NCI-H82 treated with DMSO at 0.1 percent for 48 hours (cell line): ENCODE results near the gene P4HA2.

Experiments used
- DNase-seq: peaks from one replicate; lab custom pipeline; 2025; ENCODE audit not compliant: unreplicated experiment; lab: John Stamatoyannopoulos, UW

Gene P4HA2

DNA sequence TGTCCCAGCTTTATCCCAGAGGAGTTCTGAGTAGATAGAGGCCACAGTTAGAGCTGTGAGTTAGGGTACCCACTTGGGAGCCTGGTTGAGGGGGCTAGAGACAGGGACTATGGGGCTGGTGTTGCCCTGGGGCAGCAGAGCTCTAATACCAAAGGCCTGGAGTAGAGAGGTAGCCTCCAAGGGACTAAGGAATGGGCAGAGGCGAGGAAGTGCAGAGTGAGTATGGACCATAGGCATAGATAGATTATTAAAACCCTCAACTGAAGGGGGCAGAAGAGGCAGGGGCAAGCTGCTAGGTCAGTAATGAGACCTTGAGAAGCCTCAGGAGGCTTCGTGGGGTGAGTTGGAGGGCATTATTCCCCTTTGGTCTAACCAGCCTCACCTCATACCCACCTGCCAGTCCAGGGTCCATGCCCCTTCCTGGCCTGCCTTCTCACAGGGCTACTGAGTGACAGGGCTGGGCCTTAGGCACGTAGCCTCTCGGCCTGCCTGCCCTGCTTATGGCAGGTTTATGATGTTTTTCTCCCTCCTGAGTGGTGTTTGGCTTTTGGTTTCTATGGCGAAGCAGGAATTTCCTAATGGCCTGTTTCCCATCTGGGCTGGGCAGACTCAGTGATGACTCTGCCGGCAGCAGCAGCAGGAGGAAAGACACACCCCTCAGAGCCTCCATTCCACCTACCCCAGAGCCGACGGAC, 37.8 kb upstream of the P4HA2 start:
- no peak for DNase-seq

DNA sequence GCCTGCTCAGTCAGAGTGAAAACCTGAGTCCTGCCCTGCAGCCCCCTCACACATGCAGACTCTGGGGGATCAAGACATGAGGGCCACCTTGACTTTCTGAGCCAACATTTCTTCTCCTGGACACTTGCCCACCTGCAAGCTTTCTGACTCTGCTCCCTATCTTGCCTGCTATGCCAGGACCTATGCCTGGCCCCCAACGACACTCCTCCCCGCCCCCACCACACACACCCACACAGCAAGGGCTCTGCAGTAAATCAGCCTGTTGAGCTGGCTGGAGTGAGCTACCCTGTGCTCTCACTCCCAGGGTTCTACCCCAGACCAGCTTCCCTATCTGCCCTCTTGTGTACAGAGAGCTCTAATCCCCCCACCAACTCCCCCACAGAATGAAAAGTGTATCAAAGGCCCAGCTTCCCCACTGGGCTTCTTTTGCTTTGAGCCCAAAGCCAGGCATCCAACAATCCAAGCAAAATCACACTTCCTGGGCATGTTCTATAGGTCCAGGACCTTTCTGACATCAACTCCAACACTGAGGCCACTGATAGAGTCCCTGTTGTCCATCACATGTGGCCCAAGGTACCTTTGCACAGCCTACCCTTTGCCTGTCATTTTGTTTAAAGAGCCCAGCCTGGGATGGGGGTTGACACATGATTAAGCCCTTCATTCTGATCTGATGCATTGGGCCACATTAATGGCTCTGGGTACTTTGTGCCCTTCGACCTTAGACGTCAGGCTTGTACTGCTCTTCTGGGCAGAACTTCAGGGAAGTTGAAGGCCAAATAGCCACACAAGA, 37.1 kb upstream of the P4HA2 start:
- no peak for DNase-seq

DNA sequence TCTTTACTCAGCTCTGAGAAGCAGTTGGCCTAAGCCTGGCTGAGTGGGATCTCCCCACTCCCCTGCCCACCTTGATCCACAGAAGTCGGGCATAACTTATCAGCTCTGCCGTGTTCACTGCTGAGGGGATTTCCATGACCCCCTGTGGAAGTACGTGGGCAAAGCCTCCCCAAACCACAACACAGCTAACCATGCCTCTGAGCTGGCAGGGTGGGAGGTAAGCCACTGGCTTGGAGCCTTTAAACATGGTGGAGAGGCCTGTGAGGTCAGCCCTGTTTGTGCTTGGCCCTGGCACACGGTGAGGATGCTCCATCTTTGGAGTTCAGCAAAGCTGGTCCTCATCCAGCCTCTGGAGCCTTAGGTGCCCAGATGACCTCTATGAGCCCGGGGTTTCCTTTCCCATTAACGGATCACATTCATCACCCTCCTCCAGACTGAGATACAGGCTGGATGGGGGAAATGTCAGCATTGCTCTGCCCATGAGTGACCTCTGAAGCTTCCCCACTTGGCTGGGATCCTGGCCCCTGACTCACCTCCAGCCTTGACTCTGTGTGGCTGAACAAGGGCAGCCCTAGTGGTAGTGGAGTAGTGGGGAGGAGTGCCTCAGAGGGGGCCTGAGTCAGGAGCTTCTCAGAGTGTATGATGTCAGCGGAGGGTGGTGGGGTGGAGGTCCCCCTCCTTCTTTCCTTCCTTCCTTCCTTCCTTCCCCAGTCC, 36.1 kb upstream of the P4HA2 start:
- DNase-seq: no peak

DNA sequence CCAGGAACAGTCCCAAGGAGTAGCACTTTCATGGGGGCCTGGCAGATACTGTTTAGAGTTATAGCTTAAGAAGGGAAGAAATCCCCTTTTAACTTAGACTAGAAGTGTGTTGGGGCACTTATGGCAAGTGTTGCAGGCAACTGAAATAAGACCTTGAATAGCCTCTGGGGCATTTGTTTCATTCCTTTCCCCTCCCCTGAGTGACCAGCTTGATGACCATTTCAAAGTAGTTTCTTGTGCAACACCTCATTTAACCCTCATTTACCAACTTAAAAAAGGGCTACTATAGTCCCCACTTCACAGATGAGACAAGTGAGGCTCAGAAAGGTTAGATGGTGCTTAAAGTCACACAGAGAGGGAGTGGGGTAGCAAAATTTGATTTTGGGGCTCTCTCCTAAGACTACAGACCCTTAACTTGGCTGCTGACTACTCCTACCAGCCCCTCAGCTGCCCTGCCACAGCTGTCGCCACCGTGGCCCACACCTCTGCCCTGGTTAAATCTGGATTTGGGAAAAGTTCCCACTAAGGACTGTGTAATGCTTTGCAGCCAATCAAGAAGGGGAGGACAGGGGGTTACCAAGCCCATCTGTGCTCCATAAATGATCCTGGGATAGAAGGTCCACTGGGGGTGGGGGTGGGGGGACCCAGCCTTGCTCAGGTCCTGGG, 35.4 kb upstream of the P4HA2 start:
- DNase-seq: no peak

DNA sequence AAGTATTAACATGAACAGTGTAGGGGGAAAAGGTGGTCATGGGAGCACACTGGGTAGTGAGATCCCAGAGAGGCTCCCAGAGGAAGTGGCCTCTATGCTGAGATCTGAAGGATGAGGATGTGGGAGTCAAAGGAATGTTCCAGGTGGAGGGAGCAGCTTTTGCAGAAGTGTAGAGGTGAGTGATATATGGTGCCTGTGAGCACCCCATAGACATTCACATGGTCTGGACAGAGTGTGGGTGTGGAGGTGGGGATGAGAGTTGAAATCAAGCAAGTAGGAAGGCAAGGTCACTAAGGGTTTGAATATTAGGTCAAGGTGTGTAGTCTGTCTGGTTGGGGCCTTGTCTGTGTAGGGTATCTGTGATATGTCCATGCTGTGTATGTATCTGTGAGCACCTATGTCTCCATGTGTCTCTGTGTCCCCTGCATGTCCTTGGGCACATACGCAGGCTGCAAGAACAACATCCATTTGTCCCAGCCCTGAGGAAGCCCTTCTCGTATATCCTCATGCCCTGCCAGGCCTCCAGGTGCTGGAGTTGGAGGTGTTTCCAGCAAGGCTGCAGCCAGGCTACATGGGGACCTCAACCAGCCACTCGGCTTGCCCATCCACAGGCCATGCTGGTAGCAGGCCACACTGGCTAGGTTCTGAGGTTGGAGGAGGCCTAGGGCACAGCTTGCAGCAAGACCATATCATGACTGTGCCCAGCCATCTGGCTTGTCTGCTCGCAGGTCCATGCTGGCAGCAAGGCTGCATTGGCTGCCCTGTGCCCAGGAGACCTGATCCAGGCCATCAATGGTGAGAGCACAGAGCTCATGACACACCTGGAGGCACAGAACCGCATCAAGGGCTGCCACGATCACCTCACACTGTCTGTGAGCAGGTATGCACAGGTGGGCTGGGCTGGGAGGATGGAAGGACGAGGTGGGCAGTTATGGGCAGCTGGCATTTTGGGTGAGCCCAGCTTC, 34.5 kb upstream of the P4HA2 start:
- DNase-seq: no peak

DNA sequence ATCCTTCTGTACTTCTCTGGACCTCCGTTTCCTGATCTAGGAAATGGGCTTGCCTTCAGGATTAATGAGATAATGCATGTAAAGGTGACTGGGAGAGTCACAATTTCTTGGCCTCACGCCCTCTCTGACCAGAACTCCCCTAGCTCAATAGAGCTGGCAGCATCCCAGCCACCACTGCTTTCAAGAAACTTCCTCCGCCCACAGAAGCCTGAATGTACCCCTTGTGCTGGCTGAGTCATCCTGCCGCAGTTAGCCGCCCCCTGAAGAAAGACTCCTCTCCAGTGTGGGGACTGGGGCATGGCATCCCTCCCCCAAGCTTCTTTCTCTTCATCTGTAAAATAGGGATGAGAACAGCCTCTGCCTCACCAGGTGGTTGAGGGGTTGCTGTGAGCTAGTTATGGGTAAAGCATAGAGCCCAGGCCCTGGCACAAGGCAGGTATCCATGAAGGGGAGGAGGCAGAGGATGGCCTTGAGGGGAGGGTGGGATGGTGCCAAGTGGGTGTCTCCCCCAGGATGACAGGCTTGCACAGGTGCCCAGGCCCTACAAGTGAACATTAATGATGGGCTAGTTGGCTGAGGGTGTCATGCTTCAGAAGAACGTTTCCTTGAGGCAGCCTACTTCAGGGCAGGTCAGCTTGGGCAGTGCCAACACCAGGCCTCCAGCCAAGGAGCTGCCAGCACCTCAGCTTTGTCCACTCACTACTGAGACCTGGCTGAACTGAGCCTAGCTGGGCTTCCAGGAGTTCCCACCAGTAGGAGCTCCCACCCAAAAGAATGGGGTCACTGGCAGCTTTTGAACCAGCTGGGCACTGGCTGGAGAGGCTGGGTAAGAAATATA, 33.3 kb upstream of the P4HA2 start:
- DNase-seq: no peak

DNA sequence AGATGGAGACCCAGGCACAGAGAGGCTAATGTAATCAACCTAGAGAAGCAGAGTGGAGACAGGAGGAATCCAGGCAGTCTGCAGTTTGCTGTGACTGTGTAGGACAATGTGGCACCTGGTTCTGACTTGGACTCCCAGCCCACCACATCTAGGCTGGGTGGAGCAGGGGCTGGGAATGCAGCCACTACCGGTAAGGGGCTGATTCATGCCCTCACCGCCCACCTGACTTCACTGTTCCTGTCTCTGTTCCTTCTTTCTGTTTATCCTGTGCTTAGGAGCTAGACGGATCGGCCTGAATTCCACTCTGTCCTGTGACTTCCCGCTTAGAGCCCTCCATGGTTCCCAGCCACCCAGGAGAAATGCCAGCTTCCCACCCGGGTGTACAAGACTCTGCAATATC, 32.4 kb upstream of the P4HA2 start:
- DNase-seq: no peak

DNA sequence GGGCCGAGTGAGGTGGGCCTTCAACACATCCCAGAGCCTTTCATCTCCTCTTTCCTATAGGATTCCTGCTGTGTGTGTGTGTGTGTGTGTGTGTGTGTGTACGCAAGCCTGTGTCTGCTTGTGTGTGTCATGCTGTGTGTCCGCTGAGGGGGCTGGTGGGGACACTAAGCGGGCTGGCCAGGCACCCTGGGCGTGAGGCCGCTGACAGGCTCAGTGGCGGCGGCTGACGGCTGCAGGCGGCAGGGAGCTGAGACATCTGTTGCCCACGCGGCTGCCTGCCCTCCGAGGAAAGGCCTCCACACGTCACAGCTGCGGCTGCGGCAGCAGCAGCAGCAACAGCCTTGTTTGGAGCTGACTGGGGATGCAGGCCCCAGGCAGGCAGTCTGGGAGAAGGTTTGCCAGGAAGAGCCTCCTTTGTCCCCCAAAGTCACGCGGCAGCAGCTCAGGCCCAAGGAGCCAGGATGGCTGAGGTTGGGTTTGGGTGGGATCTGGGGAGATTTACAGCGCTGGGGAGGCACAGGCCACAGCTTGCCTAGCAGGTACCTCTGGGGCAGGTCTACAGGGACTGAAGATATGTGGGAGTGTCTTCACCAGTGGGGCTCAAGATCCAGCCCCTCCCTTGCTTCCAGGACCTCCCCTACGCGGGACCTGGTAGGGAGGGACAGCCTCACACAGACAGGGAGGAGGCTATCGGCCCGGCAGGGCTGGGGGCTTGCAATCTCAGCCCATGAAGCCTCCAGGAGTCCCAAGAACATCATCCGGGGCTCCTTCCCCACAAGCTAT, 31.6 kb upstream of the P4HA2 start:
- DNase-seq: peak; percentile 13

DNA sequence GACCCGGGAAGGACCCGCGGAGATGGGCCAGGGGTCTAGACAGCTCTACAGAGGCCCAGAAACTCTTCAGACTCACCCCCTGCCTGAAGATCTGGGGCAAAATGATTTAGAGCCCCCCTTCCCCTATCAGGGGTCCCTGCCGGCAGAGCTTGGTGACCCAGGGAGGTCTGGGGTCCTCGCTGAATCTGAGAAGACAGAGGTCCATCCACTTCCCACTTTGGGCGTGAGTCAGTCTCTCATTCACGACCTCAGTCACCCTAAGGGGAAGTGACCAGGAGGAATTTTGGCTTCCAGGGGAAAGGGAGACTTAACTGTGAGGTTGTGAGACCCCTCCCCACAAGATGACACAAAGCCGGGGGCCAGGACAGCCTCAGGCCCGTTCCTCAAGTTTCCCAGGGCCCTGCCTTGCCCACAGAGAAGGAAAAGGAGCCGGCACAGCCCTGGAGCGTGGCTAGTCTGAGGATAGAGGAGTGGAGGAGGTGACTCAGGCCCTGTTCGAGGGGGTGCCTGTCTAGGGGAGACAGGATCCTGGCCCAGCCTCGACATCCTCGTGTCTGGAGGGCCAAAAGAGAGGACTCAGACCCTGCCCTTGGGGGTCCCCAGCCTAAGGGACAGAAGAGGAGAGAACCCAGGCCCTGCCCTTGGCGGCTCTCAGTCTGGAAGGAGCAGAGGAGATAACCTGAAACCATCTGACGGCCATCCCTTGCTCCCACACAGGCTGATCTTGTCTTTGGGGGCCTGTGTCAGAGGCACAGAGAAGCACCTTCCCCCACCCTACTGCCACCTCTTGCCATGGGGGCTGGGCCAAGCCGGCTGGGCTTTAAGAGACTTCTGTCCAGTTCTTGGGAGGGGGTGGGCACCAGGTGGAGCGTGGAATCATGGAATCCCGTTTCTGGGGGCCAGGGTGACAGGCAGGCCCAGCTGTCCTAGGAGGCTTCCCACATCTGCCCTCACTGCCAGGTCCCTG, 30.7 kb upstream of the P4HA2 start:
- peak; percentile 5 for DNase-seq

DNA sequence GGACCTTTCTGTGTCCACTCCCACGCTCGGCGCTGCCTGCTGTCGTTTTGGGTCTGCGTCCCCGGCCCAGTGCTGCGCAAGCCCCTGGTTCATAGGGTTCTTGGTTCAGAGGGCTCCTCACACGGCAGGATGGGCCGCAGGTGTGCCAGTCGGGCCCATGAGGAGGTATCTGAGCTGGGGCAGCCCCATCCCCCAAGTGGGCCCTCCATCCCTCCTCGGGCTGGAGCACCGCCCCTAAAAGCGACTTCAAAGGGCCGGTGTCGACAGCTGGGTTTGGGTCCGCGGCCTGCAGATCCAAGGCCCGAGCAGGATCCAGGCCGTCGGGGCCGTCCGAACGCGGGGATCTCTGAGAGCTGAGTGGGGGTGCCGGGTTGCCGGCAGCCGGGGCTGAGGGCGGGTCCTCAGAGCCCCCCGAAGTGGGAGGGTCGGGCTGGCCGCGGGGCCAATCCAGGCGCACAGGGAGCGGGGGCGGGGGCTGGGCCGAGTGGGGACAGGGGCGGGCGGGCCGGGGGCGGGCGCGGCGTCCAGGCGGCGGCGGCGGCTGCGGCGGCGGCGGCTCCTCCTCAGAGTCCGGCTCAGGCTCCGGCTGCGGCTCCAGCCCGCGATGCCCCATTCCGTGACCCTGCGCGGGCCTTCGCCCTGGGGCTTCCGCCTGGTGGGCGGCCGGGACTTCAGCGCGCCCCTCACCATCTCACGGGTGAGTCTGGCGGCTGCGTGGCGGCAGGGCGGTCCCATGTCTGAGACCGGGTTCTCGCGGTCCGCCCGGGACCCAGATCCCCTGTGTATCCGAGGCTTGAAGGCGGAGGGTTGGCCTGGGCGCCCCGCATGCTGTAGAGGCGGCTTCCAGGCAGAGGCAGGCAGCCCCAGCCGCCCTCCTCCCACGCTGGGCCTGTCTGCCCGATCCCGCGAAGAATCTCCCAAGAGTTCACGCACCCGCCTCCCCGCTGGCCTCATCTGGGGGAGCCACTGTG, 29.8 kb upstream of the P4HA2 start, which contains the start of gene PDLIM4:
Gene PDLIM4 (plus strand): TSS at position 566 of the 971 bp plus-strand sequence. CDS start 39 bp downstream, at position 605.
- no peak for DNase-seq

DNA sequence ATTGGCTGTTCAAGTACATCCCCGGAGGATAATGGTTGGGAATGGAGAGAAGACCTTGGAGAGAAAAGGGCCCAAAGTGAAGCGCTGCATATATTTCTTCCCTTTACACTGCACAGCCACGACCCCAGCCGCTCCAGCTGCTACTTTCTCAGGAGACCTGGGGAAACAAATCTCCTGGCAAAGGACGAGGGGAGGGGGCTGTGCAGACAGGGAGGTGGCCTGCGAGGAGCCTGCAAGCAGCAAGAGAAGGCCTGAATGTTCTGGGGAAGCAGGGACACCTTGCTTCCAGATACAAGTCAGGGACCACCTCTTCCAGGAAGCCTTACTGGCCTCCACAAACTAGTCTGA, 29.1 kb upstream of the P4HA2 start:
- DNase-seq: no peak

DNA sequence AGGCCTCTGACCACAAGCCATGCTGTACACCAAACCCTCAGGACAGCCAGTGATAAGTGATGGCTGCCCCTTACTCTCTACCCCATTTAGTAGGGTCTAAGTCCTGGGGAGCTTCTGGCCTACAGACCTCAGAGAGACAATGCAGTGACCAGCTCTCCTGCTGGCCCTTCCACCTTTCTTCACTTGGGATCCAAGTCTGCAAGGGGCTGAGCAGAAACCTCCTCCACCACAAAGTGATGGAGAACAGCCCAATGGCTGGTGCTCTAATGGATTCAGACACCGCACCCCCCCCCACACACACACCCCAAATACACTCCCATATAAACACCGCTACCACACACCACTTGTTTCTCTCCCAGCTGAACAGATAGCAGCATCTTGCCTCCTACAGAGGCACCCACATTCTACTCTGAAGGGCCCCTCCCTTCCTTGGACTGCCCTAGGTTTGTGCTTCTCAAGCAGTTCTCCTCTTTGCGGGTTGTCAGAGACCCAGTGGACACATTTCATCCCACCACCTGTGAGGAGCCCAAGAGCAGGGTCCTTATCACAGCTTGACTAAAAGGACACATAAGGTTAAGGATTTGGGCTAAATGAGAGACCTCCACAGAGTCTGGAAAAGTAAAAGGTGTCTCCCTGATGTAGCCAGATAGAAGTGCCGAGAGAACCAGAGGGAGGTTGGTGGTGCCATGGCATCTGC, 28.6 kb upstream of the P4HA2 start:
- no peak for DNase-seq

DNA sequence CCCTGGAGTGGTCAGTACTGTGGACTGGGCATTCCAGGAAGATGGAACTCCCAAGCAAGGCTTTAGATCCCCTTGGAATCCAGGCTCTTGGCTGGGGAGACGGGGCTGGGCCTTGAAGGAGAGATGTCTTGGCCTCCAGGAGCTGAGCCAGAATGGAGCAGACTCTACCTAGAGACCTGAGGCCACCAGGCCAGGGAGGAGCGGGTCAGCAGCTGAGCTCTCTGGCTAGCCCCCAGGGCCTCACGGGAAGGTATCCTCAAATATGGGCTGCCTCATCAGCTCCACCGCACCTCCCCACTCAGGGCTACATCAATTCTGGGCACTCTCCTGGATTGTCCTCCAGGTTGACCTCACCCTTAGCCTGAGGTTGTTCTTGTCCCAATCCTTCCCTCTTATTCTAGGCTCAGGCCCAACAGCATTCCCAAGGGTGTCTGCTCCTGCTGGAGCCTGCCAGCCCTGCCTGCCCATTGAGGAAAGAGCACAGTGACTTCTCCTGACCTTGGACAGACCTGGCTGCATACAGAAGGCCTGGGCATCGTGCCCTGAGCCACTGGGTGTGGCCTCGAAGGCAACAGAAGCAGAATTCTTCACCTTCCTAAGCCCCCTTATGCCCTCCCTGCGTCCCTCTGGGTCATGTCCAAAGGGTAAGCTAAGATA, 26.8 kb upstream of the P4HA2 start:
- DNase-seq: no peak

DNA sequence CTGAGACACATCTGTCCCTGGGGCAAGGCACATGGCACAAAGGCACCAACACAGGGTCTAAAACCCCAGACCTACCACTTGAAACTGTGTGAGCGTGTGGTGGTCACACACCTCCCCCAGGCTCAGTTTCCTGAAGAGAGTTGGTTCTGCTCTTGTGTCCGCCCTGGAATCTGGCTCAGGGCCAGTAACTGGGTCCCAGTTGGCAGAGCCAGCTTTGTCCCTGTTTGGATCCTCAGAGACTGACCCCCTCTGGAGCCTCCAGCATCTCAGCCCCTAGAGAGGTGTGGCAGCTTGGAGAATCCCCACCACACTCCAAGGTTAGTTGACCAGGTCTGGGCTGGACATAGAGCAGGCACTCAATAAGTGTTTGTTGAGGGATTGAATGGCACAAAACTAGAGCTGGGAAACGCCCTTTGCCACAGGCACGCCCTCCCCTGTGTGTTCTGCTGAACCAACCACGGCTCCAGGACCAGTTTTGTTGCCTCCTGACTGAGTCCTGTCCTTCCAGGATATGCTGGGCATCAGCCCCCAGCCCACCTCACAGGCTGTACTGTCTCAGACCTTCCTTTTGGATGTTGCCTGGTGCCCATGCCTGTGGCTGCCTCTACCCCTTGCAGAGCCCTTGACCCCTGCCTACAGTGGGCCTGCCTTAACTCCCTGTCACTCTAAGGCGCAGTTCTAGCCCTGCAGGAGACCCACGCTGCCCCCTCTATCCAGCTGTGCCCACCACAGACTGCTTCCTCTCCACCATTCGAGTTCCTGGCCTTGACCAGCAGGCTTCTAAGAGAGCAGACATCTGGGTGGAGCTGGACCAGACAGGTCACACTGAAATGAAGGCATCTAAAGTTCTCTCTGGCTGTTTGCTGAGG, 26.0 kb upstream of the P4HA2 start:
- DNase-seq: no peak
